ENCODE measurements around the gene P2RX7. TPM values are rescaled to one million over a fixed set of nuclear protein-coding genes. Genes with fewer than 3 reads are reported as not detected.

Gene P2RX7
- total and polyA plus RNA-seq, 4 experiments from 2014 or later = 3.8 to 8.6 (median 7.1) TPM

- H3K27ac Mint-ChIP-seq = no peak overlapping the region
- H3K4me1 Mint-ChIP-seq = peaks cover 34 to 52% (median 44%) of the 10 kb centered on the region in 4 donors
Observed at GRCh38 chr12:121123488-121123887, 9.2 kb upstream of the P2RX7 start.

GRCh38 chr12:121124402-121125109 is 8.1 kb upstream of the P2RX7 start:
- intact Hi-C loops (cut with micrococcal nuclease) = no loop called here
- CTCF ChIA-PET (ENCODE audit: partially characterized antibody) = no interaction called here

More at GRCh38 chr12:121123488-121123887, 9.2 kb upstream of the P2RX7 start:
- no peak overlapping the region for H3K27ac ChIP-seq (ENCODE audit: low read depth, low read length)
- no peaks in the 10 kb centered on the region for H3K9me3 ChIP-seq (ENCODE audit: control insufficient read depth in 1 of 2, low read length in 2 of 2)
- peaks cover 27% of the 10 kb centered on the region for H3K4me1 ChIP-seq (ENCODE audit: insufficient read depth, low read length)
- CTCF ChIA-PET (ENCODE audit: partially characterized antibody) = no interaction called here
- no peak overlapping the region for H3K4me3 ChIP-seq (ENCODE audit: low read length in 2 of 2)
- no peaks in the 10 kb centered on the region for H3K27me3 ChIP-seq (ENCODE audit: insufficient read depth, low read length)
- Mint-ChIP-seq H3K27me3 (no peaks in the 10 kb centered on the region), H3K4me3 (no peak overlapping the region), H3K9me3 (peaks cover 0 to 3% (median 0%) of the 10 kb centered on the region in 8 donors), H3K36me3 (no peaks in the 10 kb centered on the region)
- no peaks in the 10 kb centered on the region for H3K36me3 ChIP-seq (ENCODE audit: insufficient read depth, low read length)
- intact Hi-C loops (cut with micrococcal nuclease) = no loop called here
- POLR2A ChIA-PET (ENCODE audit: partially characterized antibody) = interaction anchor here (0.6 kb wide), 1 partner anchor 343 kb away, joined by 3 read pairs; no protein-coding TSS in a partner anchor
- no peak for DNase-seq

GRCh38 chr12:121127501-121127900 is 5.2 kb upstream of the P2RX7 start:
- no peak overlapping the region for H3K27ac ChIP-seq (ENCODE audit: low read depth, low read length)
- H3K4me1 ChIP-seq (ENCODE audit: insufficient read depth, low read length) = peaks cover 64% of the 10 kb centered on the region
- Mint-ChIP-seq H3K4me1 (peaks cover 54 to 91% (median 66%) of the 10 kb centered on the region in 4 donors), H3K9me3 (peaks cover 0 to 3% (median 0%) of the 10 kb centered on the region in 8 donors), H3K27ac (peak overlapping the region in 2 of 7 donors; percentile 77 to 97), H3K27me3 (no peaks in the 10 kb centered on the region), H3K4me3 (peak overlapping the region in 2 of 8 donors; percentile 7 to 48), H3K36me3 (peaks cover 0 to 3% of the 10 kb centered on the region in 2 donors)
- intact Hi-C loops (cut with micrococcal nuclease) = no loop called here
- no peaks in the 10 kb centered on the region for H3K36me3 ChIP-seq (ENCODE audit: insufficient read depth, low read length)
- DNase-seq = no peak
- no peaks in the 10 kb centered on the region for H3K27me3 ChIP-seq (ENCODE audit: insufficient read depth, low read length)
- H3K9me3 ChIP-seq (ENCODE audit: control insufficient read depth in 1 of 2, low read length in 2 of 2) = no peaks in the 10 kb centered on the region
- CTCF ChIA-PET (ENCODE audit: partially characterized antibody) = no interaction called here
- POLR2A ChIA-PET (ENCODE audit: partially characterized antibody) = interaction anchor here (1.0 to 2.5 kb wide), 3 partner anchors 25 to 111 kb away, joined by 3 to 15 read pairs (median 3); partner anchors contain the start of gene C12orf43
- no peak overlapping the region for H3K4me3 ChIP-seq (ENCODE audit: low read length in 2 of 2)

More at GRCh38 chr12:121124402-121125109, 8.1 kb upstream of the P2RX7 start:
- peaks cover 36% of the 10 kb centered on the region for H3K4me1 ChIP-seq (ENCODE audit: insufficient read depth, low read length)
- no peaks in the 10 kb centered on the region for H3K27me3 Mint-ChIP-seq
- H3K9me3 ChIP-seq (ENCODE audit: control insufficient read depth in 1 of 2, low read length in 2 of 2) = no peaks in the 10 kb centered on the region
- peak overlapping the region in 4 of 8 donors; percentile 24 to 40 (median 38) for H3K4me3 Mint-ChIP-seq
- no peak overlapping the region for H3K4me3 ChIP-seq (ENCODE audit: low read length in 2 of 2)
- no peak overlapping the region for H3K27ac Mint-ChIP-seq
- H3K27ac ChIP-seq (ENCODE audit: low read depth, low read length) = no peak overlapping the region
- H3K27me3 ChIP-seq (ENCODE audit: insufficient read depth, low read length) = no peaks in the 10 kb centered on the region
- H3K4me1 Mint-ChIP-seq = peaks cover 43 to 62% (median 53%) of the 10 kb centered on the region in 4 donors
- H3K36me3 Mint-ChIP-seq = peaks cover 0 to 3% of the 10 kb centered on the region in 2 donors
- POLR2A ChIA-PET (ENCODE audit: partially characterized antibody) = interaction anchor here (2.2 kb wide), 1 partner anchor 100 kb away, joined by 4 read pairs; no protein-coding TSS in a partner anchor
- no peaks in the 10 kb centered on the region for H3K36me3 ChIP-seq (ENCODE audit: insufficient read depth, low read length)
- DNase-seq = no peak
- H3K9me3 Mint-ChIP-seq = peaks cover 0 to 3% (median 0%) of the 10 kb centered on the region in 8 donors

- Histone ChIP-seq H3K4me3 (ENCODE audit: low read length in 2 of 2) (peak overlapping the region; percentile 31 to 36), H3K9me3 (ENCODE audit: control insufficient read depth in 1 of 2, low read length in 2 of 2) (no peaks in the 10 kb centered on the region), H3K27me3 (ENCODE audit: insufficient read depth, low read length) (no peaks in the 10 kb centered on the region), H3K4me1 (ENCODE audit: insufficient read depth, low read length) (peaks cover 70% of the 10 kb centered on the region), H3K36me3 (ENCODE audit: insufficient read depth, low read length) (no peaks in the 10 kb centered on the region), H3K27ac (ENCODE audit: low read depth, low read length) (peak overlapping the region; percentile 53)
- intact Hi-C loops (cut with micrococcal nuclease) = loop anchor here (1.0 to 2.0 kb wide), 4 partner anchors 18 to 167 kb away; partner anchors contain the start of genes CAMKK2 and P2RX4
- ChIA-PET POLR2A (ENCODE audit: partially characterized antibody) (interaction anchor here (0.7 to 2.5 kb wide), 4 partner anchors 80 to 113 kb away, joined by 3 to 15 read pairs (median 4); partner anchors contain the start of genes C12orf43 and P2RX4), CTCF (ENCODE audit: partially characterized antibody) (no interaction called here)
- Mint-ChIP-seq H3K36me3 (peaks cover 0 to 3% of the 10 kb centered on the region in 2 donors), H3K27me3 (no peaks in the 10 kb centered on the region), H3K27ac (peak overlapping the region; percentile 88 to 97 (median 93)), H3K4me3 (peak overlapping the region; percentile 79 to 91 (median 86)), H3K9me3 (no peaks in the 10 kb centered on the region), H3K4me1 (peaks cover 57 to 93% (median 68%) of the 10 kb centered on the region in 4 donors)
- peak; percentile 79 to 88 (median 84) for DNase-seq
Observed at GRCh38 chr12:121128908-121129810, 3.5 kb upstream of the P2RX7 start.

- peak overlapping the region; percentile 79 to 91 (median 86) for H3K4me3 Mint-ChIP-seq
- H3K9me3 Mint-ChIP-seq = no peaks in the 10 kb centered on the region
- Histone ChIP-seq H3K27me3 (ENCODE audit: insufficient read depth, low read length) (no peaks in the 10 kb centered on the region), H3K4me3 (ENCODE audit: low read length in 2 of 2) (peak overlapping the region; percentile 31 to 36), H3K27ac (ENCODE audit: low read depth, low read length) (peak overlapping the region; percentile 53), H3K9me3 (ENCODE audit: control insufficient read depth in 1 of 2, low read length in 2 of 2) (no peaks in the 10 kb centered on the region), H3K4me1 (ENCODE audit: insufficient read depth, low read length) (peaks cover 70% of the 10 kb centered on the region), H3K36me3 (ENCODE audit: insufficient read depth, low read length) (no peaks in the 10 kb centered on the region)
- POLR2A ChIA-PET (ENCODE audit: partially characterized antibody) = interaction anchor here (2.5 kb wide), 1 partner anchor 95 kb away, joined by 15 read pairs; no protein-coding TSS in a partner anchor
- DNase-seq = no peak
- CTCF ChIA-PET (ENCODE audit: partially characterized antibody) = no interaction called here
- peaks cover 55 to 93% (median 68%) of the 10 kb centered on the region in 4 donors for H3K4me1 Mint-ChIP-seq
- intact Hi-C loops (cut with micrococcal nuclease) = loop anchor here (1.0 to 2.0 kb wide), 4 partner anchors 19 to 167 kb away; partner anchors contain the start of genes CAMKK2 and P2RX4
- H3K27me3 Mint-ChIP-seq = no peaks in the 10 kb centered on the region
- H3K27ac Mint-ChIP-seq = peak overlapping the region; percentile 88 to 97 (median 93)
- H3K36me3 Mint-ChIP-seq = peaks cover 0 to 3% of the 10 kb centered on the region in 2 donors
Observed at GRCh38 chr12:121129811-121130147, 2.9 kb upstream of the P2RX7 start.

- Mint-ChIP-seq H3K27me3 (no peaks in the 10 kb centered on the region), H3K4me1 (peaks cover 54 to 86% (median 66%) of the 10 kb centered on the region in 4 donors), H3K9me3 (no peaks in the 10 kb centered on the region), H3K27ac (peak overlapping the region in 4 of 7 donors; percentile 15 to 73 (median 70)), H3K4me3 (peak overlapping the region in 6 of 8 donors; percentile 2 to 61 (median 22)), H3K36me3 (peaks cover 0 to 3% of the 10 kb centered on the region in 2 donors)
- POLR2A ChIA-PET (ENCODE audit: partially characterized antibody) = no interaction called here
- H3K4me1 ChIP-seq (ENCODE audit: insufficient read depth, low read length) = peaks cover 68% of the 10 kb centered on the region
- H3K27ac ChIP-seq (ENCODE audit: low read depth, low read length) = no peak overlapping the region
- no peak for DNase-seq
- CTCF ChIA-PET (ENCODE audit: partially characterized antibody) = interaction anchor here (0.6 to 1.0 kb wide), 2 partner anchors 9 to 14 kb away, joined by 3 to 4 read pairs; no protein-coding TSS in a partner anchor
- intact Hi-C loops (cut with micrococcal nuclease) = no loop called here
- H3K9me3 ChIP-seq (ENCODE audit: control insufficient read depth in 1 of 2, low read length in 2 of 2) = no peaks in the 10 kb centered on the region
- no peak overlapping the region for H3K4me3 ChIP-seq (ENCODE audit: low read length in 2 of 2)
- H3K36me3 ChIP-seq (ENCODE audit: insufficient read depth, low read length) = no peaks in the 10 kb centered on the region
- H3K27me3 ChIP-seq (ENCODE audit: insufficient read depth, low read length) = no peaks in the 10 kb centered on the region
Observed at GRCh38 chr12:121130866-121131373, 1.8 kb upstream of the P2RX7 start.
